ENCODE measurements around the gene BIK.

BIK gene

GRCh38 chr22:43162412-43163150, 52.0 kb downstream of the BIK start:
- no peak for DNase-seq (ENCODE audit: low spot score)

- DNase-seq (ENCODE audit: low spot score): no peak
These were observed 52.8 kb downstream of the BIK start for GRCh38 chr22:43163241-43163795.

- no peak for DNase-seq (ENCODE audit: low spot score)
These were observed 54.1 kb downstream of the BIK start for GRCh38 chr22:43164636-43165035.

GRCh38 chr22:43166132-43166930, 55.8 kb downstream of the BIK start:
- DNase-seq (ENCODE audit: low spot score): no peak

GRCh38 chr22:43167001-43167589, 56.5 kb downstream of the BIK start:
- DNase-seq (ENCODE audit: low spot score): peak; percentile 66

- DNase-seq (ENCODE audit: low spot score): no peak
These were observed 58.1 kb downstream of the BIK start for GRCh38 chr22:43168471-43169309.

GRCh38 chr22:43169310-43170130, 59.0 kb downstream of the BIK start:
- DNase-seq (ENCODE audit: low spot score): no peak

GRCh38 chr22:43170131-43170480, 59.6 kb downstream of the BIK start:
- DNase-seq (ENCODE audit: low spot score): no peak

GRCh38 chr22:43171019-43171491, 60.5 kb downstream of the BIK start:
- no peak for DNase-seq (ENCODE audit: low spot score)

- DNase-seq (ENCODE audit: low spot score): no peak
These were observed 61.1 kb downstream of the BIK start for GRCh38 chr22:43171607-43172006.

GRCh38 chr22:43172191-43172590, 61.6 kb downstream of the BIK start:
- DNase-seq (ENCODE audit: low spot score): no peak

- no peak for DNase-seq (ENCODE audit: low spot score)
These were observed 63.0 kb downstream of the BIK start for GRCh38 chr22:43173566-43173965.

- no peak for DNase-seq (ENCODE audit: low spot score)
These were observed 63.6 kb downstream of the BIK start for GRCh38 chr22:43173976-43174720.

- no peak for DNase-seq (ENCODE audit: low spot score)
These were observed 64.5 kb downstream of the BIK start for GRCh38 chr22:43174941-43175531.

GRCh38 chr22:43176090-43176489, 65.5 kb downstream of the BIK start:
- no peak for DNase-seq (ENCODE audit: low spot score)

GRCh38 chr22:43177479-43177878, 66.9 kb downstream of the BIK start:
- no peak for DNase-seq (ENCODE audit: low spot score)

Measured in hematopoietic multipotent progenitor cell treated with erythropoietin and hydrocortisone succinate and interleukin-3 and kit ligand, for 17 days (in vitro differentiated cells).